Fibroblast of skin of left biceps (primary cell): ENCODE data around the gene CTNNA2.

ENCODE experiments used
- DNase-seq, 2 experiments: peaks; one replicate each; pipeline ENCODE4 v3.0.0-alpha.2; 2013; ENCODE audit warnings: low read depth in 2 of 2

Gene CTNNA2

DNA sequence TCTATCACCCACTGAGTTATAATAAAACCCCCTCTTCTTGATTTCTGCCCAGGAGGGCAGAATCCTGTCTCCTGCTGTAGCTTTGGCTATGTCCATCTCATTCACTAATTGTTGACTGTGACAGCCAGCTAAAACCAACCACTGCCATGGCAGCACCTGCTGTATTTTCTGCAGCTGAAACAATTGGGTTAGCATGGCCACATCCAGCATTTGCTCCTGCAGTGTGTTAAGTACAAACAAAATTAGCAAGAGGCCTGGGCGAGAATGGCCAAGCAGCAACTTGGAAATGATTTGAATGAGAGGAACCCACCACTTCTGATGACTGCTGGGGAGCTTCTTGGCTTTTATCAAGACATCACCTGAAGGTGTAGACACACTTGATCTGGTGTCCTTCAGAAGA lies 881.1 kb downstream of the CTNNA2 start:
- DNase-seq, result no peak

DNA sequence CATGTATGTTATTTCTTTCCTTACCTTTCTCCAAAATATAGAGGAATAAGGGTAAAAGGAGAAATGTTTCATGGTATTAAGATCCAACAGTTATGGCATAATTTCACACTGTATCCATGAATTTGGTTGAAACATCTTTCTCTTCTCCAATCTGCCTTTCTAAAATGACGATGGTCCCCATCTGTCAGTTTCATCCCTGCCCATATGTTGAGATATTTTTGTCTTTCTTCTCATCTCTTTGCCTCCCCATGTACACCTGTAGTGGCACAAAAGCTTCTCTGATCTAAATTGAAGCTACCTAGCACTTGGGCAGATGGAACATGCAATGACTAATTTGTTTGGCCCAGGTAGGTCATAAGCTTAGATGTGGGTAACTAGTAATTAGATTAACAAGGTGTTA lies 882.4 kb downstream of the CTNNA2 start:
- DNase-seq, result no peak

DNA sequence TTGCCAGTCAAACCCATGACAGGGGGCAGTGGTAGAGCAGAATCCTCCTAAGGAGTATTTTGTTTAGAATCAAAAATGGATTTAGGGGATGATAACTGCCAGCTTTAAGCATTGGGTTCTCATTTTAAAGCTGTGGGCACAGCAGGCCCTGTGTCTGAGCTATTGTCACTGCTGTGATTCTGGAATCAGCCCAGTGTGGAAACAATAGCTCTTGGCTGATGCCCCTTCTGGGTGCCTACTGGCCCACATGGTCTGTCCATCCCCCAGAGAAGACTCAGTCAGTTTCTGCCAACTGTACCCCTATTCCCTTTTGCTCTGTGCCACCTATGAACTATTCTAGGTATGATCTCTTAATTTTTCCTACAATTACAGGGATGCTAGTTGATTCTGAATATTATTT lies 883.4 kb downstream of the CTNNA2 start:
- no peak for DNase-seq

DNA sequence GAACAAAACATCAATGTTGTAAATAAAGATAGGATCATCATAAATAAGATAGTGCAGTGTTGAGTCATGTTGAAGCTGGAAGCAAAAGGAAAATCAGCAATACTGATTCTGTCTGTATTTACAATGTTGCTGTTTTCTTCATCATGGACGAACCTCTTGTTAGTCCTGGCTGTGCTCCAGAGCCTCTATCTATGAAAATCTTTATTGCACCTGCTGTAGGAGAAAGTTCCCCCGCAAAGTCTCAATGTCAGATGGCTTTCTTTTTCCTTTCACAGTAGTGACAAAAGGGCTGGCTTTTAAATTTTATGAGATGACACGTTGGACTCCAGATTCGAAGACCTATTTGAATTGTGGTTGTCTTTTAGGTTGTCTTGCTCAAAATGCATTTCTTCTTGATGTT lies 890.2 kb downstream of the CTNNA2 start:
- no peak for DNase-seq

DNA sequence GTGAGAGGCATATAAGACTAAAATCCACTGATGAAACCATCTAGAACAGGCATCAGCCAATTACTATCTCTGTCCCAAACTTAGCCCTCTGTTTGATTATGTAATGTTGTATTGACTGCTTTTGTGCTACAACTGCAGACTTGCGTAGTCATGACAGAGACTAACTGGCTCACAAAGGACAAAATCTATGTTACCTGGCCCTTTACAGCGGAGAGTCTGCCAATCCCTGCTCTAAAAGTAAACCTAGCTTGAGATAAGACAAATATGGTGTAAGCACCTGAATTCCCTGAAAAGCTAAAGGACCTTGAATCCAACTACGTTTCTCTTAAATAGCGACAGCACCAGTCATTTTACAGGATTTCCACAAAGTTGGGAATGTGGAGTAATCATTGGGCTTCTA lies 894.5 kb downstream of the CTNNA2 start:
- DNase-seq, result no peak

DNA sequence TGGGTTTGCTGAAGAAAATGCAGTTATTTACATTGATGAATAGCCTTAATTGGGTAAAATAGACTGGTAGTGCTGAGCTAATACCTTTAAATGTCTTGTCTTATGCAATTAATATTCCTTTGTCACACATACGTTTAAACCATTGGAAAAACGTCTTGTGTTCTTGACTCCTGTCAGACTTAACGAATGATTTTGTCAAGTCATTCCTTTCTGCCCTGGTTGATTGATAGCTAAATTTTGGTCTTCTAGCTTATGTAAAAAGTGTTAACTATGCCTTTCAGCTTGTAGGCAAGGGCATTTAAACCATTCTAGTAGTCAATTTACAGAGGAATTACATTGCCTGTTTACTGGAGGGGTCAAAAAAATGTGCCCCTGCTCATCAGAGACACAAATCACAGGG lies 897.5 kb downstream of the CTNNA2 start:
- DNase-seq, result no peak

DNA sequence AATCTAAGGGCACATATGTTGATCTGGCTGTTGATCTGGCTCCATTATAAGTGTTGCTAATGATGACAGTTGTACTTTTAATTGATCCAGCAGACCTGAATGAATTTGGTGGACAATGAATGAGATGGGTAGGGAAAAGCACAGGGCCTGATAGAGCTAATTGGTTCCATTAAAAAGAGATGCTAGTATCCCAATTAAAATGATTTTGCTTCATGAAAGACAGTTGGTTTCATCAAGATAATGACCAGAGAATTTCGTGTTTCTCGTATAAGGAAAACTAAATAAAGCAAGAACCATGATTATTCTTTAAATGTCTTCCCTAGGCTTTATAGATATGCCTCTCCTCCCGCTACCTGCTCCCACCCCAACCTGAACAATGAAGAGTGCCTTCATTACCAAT lies 900.3 kb downstream of the CTNNA2 start:
- DNase-seq, result no peak

DNA sequence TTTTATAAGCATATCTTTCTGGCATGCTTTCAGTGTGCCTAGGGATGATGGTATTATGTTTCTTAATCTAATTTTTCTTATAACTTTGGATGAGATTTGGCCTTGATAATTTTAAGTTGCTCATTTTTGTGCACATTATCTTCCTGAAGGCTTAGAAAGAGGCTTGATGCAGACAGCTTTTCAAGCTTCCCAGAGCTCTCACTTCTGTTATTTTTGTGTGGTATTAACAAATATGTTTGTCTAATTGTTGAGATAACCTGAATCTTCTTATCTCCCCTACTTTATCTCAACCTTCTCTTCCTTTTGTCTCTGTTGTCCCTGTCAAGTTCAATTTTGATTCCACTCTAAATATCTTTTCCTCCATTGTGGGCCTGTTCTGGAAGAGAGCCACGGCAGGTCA lies 904.9 kb downstream of the CTNNA2 start:
- no peak for DNase-seq

DNA sequence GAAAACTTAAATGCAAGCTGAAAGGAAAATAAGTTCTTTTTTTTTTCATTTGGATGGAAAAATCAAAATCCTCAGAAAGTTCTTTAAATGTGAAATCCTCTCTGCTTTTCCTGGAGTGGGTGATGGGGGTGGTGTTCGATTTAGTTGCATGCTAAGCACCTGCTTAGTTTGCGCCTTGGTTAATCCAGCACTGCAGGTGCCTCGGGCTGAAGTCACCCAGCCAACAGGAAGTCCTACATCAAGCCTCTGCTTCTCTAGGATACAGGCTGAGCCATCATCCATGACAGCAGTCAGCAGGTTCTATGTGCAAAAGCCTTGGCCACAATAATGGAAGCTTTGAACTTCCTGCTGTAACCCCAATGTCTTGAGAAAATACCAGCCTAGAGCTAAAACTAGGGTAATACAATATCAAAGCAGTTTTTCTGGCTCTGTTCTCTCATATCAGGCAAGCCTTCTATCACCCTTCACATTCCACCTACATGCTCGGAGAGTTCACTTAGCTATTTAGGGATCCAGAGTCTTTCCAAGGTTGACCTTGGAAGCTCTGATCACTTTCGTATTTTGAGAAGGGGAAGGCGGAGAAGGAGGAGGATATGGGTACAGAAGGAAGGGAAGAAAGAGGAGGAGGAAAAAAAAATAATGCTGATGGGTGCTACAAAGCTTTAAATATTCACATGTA lies 907.8 kb downstream of the CTNNA2 start:
- no peak for DNase-seq

DNA sequence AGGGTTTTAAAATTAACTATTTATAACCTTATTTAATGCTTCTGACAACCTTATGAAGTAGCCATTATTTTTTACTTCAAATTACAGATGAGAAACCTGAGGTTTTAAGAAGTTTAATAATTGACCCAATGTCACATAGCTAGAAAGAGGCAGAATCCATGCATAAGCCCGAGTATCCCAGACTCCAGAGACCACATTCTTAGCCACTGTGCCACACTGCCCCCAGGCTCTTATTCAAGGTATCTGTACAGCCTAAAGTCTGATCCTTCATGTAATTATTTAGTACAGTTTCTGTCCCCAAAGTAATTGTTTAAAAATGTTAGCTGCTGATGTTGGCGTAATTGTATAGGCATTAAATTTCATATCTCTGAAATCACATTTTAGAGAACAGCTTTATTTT lies 916.4 kb downstream of the CTNNA2 start:
- no peak for DNase-seq

DNA sequence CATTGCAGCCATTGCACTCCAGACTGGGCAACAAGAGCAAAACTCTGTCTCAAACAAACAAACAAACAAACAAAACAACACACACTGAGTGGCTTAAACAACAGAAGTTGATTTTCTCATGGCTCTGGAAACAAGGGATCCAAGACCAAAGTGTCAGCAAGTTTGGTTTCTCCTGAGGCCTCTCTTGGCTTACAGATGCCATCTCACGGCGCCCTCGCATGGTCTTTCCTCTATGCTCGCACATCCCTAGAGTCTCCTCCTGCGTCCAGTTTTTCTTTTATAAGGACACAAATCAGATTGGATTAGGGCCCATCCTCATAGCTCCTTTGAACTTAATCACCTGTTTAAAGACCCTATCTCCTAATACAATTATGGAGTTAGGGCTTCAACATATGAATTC lies 925.1 kb downstream of the CTNNA2 start:
- DNase-seq, result no peak

DNA sequence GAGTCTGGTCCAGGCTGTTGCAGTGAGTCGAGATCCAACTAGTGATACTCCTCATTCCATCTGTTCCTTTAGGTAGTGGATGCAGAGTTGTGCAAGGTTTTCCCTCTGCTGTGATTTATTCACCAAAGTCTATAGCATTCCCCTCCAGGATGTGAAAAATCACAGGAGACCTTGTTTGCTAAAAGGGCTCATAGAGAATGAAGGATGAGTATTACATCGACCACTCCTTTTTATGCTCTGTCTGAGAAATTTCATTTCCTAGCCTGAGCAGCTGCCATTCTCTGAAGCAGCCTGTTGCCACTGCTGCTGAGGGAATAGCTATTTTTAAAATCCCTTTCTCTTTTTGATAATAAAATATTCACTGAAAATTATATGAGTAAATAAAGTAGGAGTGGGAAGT lies 925.8 kb downstream of the CTNNA2 start:
- DNase-seq, result no peak

DNA sequence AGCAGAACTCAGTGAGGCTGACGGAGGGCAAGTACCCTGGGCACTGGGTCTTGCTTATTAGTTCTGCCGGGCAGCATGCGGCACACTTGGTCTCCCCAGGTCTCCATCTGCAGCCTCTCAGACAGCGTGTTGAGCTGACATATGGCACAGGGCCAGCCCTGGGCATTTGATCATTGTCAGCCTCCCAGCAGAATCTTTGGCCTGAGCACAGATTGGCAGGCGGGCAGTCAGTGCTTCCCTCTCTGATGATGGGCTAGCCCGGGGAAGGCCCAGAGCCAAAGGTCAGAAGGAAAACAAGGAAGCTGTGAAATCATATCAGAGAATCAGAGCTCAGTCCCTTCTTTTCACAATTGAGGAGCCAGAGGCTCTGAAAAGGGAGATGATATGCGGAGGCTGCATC lies 941.8 kb downstream of the CTNNA2 start:
- no peak for DNase-seq

DNA sequence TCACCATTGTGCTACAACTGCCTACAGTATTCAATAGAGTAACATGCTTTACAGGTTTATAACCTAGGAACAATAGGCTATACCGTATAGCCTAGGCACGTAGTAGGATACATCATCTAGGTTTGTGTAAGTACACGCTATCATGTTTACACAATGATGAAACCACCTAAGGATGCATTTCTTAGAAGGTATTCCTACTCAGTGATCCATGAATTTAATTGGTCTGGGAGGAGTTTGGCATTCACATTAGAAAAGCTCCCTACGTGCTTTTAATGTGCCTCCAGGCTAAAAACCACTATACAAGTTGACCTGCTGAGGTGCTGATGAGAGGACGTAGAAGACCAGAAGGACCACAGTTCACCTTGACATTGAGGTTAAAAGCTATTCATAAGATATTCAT lies 946.2 kb downstream of the CTNNA2 start:
- no peak for DNase-seq

DNA sequence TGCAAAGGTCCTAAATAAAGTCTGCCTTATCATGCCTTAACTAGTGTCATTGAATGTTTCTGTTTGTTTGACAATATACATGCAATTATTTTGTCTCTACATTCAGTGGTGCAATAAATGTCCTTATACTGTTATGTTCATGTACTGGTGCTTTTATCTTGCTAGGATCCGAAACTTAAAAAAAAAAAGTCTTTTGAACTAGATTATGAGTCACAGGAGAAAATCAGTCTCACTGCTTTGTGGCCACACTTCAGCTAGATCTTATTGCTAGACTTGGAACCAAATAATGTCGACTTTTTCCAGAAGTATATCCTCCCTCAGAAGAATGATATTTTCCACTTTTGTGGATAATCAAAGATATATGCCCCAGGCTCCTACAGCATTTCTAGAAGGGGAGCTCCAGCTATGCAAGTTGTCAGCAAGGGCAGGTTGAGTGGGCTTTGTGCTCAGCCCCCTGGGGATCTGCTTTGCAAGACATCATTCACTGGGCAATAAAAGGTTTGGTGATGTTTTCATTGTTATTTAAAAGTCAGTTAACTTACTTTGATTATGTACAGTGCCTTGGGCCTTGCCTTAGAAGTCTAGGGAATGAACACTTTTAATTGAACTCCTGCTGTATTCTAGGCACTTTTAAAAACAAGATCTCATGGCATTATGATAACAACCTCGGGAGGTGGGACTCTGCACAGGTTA lies 948.8 kb downstream of the CTNNA2 start:
- no peak for DNase-seq

DNA sequence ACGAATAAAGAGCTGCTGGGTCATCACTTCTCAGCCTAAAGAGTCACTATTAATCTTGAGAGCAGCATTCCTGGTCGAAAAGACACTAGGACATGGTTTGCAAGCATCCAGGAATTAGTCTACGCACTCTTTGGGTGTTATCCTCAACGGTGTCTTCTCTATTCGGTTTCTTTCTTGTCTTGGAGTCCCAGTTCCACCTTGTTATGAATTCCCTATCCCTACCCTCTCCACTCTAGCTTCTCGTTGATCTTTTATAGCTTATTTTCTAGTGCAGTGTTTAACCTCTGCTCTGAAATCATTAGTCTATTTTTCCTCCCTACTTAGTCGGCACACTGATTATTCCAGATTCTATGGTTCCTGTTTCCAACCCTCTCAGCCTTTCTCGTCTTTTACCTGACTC lies 949.8 kb downstream of the CTNNA2 start:
- DNase-seq, result no peak

DNA sequence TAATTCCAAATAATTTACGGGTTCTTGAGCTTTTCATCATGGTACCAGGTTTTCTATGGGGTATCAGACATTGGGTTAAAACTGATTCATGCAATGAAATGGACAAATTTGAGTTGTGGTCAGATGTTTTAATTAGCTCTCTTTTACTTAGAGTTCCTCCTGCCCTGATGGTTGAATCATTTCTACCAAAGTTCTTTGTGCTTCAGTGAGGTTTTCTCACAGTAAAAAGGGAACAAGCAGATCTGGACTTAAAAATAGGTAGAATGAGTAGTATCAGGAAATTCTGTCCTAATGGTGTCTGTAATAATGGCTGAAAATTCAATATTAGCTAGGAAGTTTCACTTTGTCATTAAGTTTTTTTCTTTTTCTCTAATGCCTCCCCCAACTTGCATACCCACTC lies 951.4 kb downstream of the CTNNA2 start:
- no peak for DNase-seq

DNA sequence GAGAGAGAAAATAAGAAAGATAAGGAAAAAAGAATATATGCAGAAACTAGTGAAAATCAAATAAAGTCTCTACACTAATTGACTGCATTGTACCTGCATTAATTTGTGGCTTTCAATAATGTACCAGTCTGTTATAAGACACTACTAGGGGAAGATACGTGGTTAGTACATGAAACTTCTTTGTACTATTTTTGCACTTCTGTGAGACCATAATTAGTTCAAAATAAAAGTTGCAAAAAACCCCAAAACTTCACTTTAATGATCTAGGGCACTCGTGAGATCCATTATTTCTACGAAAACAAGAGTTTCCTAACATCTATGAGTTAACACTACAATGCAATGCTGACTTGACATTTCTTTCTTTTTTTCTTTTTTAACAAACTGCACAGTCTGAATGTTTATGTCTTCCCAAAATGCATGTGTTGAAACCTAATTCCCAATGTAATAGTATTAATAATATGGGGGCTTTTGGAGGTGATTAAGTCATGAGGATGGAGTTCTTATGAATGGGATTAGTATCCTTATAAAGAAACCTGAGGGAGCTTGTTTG lies 954.5 kb downstream of the CTNNA2 start:
- no peak for DNase-seq

DNA sequence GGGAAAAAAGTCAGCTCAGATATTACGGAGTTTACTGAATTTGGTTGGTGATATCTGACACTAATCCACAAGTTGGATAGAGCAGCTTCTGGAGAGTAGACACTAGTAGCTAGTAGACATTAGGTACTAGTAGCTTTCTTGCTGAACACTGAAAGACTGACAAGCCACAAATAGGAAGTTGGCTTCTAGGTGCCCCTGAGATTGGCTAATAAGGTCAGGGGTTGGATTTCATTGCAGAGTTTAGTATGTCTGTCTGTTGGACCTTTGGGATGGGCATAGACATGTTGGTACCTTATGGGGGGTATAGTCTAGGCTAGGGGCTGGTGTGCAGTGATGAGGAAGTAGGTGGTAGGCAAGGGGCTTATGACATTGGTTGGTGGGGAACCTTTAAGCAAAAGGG lies 956.6 kb downstream of the CTNNA2 start:
- no peak for DNase-seq

DNA sequence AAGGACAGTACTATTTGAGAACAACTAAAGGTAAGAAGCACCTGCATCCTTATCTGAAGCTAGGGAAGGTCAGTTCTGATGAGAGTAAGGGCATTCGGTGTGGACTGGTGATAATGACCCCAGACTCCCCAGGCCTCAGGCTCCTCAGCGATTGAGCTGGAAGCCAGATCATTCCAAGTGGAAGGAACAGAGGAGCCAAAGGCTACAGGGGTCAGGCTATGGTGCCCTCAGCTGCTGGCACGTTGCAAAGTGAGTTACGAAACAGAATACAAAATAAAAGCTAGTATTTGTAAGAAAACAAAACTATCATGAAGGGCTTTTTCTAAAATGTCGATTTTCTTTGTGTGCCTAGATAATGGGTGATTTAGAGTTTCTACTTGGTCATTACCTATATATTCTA lies 960.2 kb downstream of the CTNNA2 start:
- DNase-seq, result no peak

DNA sequence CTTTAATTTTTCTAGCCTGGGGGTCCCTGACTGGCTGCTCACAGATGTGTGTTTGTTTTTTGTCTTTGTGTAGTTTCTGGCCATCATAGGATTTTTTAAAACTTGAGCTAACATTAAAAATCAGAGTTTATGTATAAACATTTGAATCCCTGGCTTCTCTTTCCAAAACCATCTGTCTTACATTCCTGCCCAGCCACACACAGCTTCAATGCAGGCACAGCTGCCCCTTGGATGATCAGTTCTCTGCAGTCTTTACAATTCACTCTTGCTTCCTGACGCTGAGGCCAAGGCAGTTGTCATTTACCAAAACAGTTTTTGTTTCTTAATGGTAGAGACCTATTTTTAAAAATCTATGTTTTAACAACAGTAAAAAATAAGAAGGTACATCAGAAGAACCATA lies 960.9 kb downstream of the CTNNA2 start:
- DNase-seq, result no peak

DNA sequence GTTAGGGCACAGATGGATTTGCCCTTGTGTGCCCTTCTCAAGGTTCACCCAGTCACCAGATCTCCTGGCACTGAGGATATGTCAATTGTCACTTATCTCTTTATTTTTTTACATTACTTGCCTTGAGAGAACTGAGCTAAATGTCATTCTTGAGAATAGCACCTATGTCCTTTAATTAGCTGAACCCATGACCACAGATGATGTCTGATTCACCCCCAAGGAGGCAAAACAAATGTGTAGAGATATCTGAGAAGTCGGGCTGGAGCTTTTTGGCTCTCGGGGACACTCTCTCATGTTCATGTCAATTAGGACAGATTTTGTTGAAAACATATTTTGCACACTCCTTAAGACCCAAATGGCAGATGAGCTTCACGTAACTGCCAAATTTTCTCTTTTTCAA lies 963.1 kb downstream of the CTNNA2 start:
- DNase-seq, result no peak

DNA sequence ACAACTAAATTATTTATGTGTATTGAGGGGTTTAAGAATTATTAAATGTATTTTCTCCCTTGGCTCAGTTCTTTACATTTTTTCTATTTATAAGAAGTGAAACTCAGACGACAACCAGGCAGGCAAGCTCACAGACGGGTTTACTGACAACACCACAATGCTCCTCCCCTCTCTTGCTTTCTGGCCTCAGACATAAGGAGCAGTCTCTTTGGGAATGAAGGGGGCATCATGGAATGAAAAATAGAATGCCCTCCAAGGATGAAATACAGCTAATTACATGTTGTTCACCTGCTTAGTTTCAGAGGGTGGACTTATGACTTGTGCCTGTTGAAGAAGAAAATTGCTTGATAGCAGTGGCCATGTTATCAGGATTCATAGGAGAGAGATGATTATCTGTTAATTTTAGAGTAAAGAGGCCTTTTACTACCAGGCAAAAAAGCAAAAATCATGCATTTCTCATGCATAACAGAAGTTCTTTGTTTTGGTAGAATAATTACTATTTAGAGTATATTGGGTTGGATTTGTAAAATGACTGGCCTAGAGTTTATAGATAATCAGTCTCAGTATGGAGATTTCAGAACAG lies 963.8 kb downstream of the CTNNA2 start:
- no peak for DNase-seq
